GM12865 (cell line): ENCODE measurements around the gene RNF13.

Experiments used
- DNase-seq: peaks from one replicate; pipeline ENCODE4 v3.0.0; 2010; ENCODE audit warnings: low read depth
- H3K4me3 ChIP-seq: 2 replicates; pipeline ENCODE4 v1.5.1; 2011; ENCODE audit warnings: mild to moderate bottlenecking, low read depth, low read length, control low read depth
- CTCF ChIP-seq: IDR thresholded peaks from 2 replicates; pipeline ENCODE4 v1.5.1; 2011; ENCODE audit warnings: low read length, control low read depth, low read depth, inconsistent platforms; ENCODE audit not compliant: insufficient read depth; ENCODE audit errors: missing control alignments

The RNF13 gene

GRCh38 chr3:149959443-149959842 lies 146.4 kb downstream of the RNF13 start:
- H3K4me3 ChIP-seq, result no peak overlapping the region
- DNase-seq, result no peak
- TF ChIP-seq CTCF, result no peak

GRCh38 chr3:149963485-149963884 lies 150.5 kb downstream of the RNF13 start:
- no peak overlapping the region for H3K4me3 ChIP-seq
- TF ChIP-seq CTCF, result no peak
- DNase-seq, result no peak

GRCh38 chr3:149964291-149964690 lies 151.3 kb downstream of the RNF13 start:
- no peak for TF ChIP-seq CTCF

GRCh38 chr3:149965278-149965677 lies 152.3 kb downstream of the RNF13 start:
- H3K4me3 ChIP-seq, result no peak overlapping the region
- TF ChIP-seq CTCF, result no peak
- DNase-seq, result no peak

More at GRCh38 chr3:149964291-149964690, 151.3 kb downstream of the RNF13 start:
- no peak overlapping the region for H3K4me3 ChIP-seq
- no peak for DNase-seq

GRCh38 chr3:149967086-149967685 lies 154.2 kb downstream of the RNF13 start:
- peak; percentile 41 for TF ChIP-seq CTCF
- peak; percentile 60 for DNase-seq
- H3K4me3 ChIP-seq, result no peak overlapping the region

GRCh38 chr3:149968216-149968615 lies 155.2 kb downstream of the RNF13 start:
- no peak for TF ChIP-seq CTCF
- H3K4me3 ChIP-seq, result no peak overlapping the region
- DNase-seq, result no peak
